ENCODE measurements around the gene NTHL1.
"Not testable (repeated sequence)": the region's sequence is repeated elsewhere in the genome, so short reads cannot be mapped to it uniquely, and the experiment has no call there.

The NTHL1 gene

DNA sequence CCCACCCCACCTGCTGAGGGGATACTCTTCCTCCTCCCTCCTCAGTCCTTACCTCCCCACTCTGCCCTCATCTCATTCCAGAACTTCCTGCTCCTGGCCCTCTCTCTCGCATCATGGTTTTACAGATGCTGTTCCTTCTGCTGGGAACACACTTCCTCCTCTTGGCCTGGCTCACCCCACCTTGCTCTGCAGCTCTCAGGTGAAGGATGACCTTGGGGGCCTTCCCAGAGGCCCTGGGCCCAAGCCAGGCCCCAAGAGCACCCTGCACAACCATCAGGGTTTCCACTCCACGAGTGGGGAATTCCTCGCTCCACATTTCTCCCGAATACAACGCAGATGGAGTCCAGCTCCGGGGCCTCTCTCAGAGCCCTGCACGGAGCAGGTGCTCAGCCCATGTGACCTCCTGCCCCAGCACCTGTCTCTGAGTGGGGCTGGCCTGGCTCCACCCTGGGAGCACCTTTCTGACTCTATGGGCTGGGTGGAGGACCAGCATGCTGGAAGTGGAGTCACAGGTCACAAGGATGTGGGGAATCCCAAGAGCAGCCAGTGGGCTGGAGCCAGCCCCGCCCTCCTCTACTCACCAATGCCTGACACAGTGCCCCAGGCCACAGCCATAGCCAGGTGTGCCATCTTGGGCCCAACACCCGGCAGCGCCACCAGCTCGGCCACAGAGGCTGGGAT is 4.5 kb downstream of the NTHL1 start:
- DNase-seq = no peak

DNA sequence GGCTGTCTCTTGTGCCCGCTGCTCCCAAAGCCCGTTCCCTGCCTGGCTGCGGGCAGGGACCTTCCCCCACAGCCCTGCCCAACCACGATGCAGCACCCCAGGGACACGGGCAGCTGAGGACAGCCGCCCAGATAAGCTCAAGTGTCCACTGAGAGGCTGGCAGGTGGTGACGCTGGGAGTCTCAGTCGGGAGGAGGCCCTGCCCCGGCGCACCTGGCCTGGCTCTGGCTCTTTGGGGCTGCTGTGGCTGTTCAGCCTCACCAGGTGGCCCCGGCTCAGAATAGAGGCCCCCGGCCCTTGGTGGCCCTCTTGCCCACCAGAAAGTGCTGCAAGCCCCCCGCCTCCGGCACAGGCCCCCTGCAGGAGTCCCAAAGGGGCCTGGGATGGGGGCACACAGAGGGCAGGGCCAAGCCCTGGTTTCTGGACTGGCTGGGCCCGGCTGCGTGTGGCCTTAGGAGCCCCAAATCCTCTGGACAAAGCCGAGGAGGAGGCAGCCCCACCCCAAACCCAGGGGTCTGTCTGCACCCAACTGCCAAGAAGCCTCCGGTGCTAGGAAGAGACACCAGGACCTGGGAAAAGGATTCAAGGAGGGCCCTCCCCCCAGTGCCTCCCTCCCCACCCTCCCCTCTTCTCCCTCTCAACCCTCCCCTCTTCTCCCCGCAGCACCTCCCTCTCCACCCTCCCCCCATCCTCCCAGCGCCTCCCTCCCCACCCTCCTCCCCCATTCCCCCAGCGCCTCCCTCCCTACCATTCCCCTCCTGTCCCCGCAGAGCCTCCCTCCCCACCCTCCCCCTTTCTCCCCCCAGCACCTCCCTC is 5.3 kb downstream of the NTHL1 start:
- DNase-seq = no peak

DNA sequence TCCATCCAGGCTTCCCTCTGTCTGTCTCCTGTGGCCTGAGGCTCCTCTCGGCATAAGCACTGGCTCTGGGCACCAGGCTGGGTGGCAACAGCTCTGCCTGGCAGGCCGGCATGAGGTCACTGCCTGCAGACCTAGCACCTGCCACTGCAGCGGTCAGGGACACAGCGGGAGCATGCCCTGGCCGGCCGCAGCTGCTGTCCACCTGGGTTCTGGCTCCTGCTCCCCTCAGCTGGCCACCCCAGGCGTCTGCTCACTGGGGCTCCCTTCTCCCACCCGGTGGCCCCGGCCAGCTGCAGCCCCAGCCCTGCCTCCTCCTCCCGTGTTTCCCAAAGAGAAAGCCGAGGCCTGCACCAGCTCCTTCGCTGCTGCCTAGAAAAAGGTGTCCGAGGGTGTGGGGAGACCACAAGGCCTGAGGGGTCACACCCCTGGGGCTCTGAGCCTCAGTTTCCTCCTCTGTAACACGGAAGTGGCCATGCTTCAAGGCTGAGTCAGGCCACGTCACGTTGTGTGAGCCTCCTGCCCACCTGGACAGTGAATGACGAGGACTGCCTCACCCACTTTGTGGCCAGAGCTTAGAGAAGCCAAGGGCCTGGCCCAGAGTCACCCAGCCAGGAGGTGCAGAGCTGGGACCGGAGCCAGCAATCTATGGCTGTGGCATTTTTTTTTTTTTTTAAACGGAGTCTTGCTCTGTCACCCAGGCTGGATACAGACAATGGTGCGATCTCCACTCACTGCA is 6.7 kb downstream of the NTHL1 start:
- DNase-seq = peak in 5 of 56 donors; percentile 17 to 56 (median 23)

DNA sequence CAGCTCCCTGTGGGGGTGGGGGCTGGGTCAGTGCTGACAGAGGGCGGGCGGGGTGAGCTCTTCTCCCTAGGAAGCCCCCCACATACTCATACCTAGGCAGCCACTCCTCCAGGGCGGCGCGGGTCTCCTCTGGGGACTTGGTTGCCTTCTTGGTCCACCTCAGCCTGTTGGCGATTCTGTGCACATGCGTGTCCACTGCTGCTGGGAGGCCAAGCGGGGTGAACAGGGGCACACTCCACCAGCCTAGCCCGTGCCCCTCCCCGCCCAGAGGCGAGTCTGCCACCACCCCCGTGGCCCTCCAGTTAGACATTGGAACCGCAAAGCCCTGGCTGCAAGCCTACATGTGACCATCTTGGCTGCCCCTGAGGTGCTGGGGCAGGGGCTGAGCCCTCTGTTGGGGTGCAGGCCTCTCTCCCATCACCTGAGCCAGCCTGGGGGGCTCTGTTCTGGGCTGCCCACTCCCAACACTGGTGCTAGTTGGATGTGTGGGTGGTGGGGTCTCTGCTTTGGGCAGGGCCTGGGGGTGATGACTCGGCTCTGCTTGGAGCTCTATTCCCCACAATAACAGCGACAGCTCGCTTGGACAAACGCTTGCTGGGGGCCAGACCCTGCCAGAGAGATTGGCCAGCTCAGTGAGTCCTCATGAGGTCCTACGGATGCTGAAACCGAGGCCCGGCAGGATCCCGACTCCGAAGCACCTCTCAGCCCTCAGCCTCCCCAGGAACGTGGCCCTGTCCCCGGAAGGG is 7.4 kb downstream of the NTHL1 start:
- no peak for DNase-seq

DNA sequence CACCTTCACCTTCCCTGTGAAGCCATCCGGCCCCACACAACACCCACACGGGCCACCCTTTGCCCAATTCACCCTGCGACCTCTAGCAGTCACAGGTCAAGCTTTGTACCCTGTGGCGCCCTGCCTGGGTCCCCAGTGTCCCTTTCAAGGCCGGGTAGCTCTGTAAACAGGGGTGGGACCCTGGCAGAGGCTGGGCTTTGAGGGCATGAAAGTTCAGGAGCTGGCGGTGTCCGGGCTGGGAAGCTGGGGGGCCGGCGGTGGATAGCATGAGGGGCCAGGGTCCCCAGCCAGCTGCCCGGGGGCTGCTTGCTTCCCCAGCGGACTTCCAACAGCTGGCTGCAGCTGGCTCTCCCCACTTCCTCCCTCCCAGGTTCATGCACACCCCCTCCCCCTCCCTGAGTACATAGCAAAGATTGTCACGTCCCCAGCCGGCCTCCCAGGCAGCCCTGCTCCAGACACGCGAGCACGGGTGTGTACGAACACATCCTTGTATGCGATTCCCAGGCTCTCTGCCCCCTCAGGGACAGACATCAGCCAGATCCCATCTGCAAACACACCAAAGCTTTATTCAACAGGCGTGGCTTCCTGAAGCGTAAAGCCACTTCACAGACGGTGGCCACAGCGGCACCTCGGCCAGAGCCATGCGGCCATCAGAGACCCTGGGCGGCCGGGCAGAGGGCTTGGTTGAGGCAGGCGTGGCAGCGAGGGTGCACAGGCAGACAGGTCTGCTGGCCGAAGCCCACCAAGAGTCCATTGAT is 8.2 kb downstream of the NTHL1 start:
- no peak for DNase-seq

DNA sequence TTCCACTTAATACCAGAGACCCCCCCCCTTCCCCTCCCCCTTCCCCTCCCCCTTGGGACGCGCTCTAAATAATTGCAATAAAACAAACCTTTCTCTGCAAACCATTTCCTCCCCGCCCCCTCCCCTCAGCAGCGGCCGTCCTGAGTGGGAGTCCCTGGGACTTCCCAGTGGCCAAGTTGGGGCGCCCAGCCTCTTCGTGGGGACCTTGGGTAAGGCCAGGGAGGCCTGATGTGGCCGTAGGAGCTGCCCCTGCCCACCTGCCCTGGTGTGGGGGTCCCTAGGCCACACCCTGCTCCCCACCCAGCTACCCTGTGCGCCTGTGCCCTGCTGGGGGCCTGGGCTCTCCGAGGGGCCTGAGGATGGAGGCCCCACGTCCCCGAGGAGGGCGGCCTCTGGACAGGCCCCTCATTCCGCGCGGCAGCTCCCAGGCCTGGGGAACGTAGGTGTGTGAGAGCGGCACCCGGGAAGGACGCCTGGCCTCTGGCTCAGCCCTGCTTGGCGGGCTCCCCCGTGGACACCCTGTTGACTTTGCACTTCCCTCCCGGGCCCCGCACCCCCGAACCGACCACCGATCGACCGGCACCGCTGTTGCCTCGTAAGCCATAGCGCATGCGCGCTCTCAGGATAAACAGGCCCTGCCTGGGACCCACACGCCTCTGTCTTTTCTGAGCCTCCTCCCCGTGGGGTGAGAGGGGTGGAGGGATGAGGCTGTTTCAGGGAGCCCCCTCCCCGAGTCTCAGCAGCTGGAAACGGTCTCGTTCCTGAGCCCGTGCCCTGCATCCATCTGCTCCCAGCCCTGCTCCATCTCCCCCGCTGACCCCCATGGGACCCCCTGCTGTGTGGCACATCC is 9.0 kb downstream of the NTHL1 start:
- DNase-seq = no peak

DNA sequence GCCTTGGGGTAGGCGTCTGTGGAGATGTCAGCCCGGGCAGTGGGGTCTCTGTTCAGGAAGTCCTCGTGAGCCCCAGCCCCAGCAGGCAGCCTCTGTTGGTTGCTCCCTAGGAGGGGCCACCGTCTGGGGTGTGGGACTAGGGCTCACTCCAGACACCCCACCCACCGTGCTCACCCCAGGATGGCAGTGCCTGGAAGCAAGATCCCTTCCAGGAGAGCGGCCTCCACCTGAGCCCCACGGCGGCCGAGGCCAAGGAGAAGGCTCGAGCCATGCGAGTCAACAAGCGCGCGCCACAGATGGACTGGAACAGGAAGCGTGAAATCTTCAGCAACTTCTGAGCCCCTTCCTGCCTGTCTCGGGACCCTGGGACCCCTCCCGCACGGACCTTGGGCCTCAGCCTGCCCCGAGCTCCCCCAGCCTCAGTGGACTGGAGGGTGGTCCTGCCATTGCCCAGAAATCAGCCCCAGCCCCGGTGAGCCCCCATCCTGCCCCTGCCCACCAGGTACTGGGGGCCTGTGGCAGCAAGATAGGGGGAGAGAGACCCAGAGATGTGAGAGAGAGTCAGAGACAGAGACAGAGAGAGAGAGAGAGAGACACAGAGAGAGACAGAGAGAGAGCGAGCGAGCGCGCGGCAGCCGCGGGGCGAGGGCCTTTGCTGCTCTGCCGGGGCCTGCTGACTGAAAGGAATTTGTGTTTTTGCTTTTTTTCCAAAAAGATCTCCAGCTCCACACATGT is 9.8 kb downstream of the NTHL1 start:
- no peak for DNase-seq

DNA sequence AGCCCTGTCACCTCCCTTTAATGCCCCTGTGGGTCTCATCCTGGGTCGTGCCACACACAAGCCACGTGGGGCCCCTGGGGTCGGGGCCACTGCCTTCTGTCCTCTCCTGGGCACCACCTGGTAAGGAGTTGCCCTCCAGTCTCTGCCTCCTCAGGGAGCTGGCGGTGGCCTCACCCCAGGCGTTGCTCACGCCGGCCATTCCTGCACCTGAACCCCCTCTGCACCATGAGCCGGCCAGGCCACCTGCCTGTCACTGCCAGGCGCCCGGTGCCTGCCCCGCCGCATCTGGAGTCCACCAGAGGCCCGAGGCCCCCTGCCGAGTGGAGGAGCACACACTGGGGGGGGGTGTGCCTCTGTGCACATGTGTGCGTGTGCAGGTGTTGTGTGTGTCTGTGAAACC is 10.5 kb downstream of the NTHL1 start:
- DNase-seq = no peak

DNA sequence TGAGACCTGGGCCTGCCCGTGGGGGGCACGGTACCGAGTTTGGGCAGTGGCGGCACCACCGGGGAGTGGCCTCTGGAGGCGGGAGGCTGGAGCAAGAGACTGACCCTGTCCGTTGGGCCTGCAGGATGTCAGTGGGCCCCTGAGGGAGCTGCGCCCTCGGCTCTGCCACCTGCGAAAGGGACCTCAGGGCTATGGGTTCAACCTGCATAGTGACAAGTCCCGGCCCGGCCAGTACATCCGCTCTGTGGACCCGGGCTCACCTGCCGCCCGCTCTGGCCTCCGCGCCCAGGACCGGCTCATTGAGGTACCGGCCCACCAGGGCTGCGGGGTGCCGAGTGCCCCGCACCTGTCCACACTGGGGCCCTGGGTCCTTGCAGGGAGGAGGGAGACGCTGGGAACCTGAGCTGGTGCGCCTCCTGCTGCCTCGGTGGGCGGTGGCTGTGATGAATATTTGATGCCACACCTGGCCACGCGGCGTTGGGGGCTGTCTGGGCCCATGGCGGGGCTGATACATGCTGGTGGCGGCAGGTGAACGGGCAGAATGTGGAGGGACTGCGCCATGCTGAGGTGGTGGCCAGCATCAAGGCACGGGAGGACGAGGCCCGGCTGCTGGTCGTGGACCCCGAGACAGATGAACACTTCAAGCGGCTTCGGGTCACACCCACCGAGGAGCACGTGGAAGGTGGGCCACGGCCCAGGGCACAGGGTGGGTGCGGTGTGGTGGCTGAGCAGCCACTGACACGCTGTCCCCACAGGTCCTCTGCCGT is 11.3 kb downstream of the NTHL1 start:
- DNase-seq = no peak

DNA sequence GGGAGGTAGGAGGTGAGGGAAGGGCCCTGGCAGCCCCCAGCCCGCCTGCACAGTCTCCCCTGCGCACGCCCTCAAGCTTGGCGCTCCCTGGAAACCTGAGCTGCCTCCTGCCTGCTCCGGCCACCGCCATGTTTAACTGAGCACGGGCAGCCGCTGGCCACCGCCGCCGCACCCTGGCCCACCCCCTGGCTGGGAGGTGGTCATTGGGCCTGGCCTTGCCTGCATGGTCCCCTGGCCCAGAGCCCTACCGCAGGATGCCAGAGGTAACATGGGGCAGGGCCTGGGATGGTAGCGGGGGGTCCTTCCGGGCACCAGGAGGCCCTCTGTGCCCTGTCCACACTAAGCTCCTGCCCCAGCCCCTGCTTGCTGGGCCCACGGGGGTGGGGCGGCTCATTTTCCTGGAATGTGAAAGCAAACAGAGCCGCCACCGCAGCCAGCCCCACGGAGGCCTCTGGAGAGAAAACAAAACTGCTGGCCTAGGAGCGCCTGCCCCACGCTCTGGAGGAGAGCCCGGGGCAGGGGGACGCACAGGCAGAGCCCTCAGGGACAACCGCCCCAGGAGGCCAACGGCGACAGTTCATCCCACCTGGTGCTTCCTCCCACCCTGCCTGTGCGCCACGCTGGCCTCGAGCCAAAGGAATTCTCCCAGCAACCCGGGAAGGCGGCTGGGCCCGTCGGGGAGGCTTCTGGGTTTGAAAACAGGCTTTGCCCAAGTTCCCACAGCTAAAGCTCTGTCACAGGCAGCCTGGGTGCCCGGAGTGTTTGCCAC is 12.0 kb downstream of the NTHL1 start:
- peak in 4 of 56 donors; percentile 13 to 36 (median 24) for DNase-seq

DNA sequence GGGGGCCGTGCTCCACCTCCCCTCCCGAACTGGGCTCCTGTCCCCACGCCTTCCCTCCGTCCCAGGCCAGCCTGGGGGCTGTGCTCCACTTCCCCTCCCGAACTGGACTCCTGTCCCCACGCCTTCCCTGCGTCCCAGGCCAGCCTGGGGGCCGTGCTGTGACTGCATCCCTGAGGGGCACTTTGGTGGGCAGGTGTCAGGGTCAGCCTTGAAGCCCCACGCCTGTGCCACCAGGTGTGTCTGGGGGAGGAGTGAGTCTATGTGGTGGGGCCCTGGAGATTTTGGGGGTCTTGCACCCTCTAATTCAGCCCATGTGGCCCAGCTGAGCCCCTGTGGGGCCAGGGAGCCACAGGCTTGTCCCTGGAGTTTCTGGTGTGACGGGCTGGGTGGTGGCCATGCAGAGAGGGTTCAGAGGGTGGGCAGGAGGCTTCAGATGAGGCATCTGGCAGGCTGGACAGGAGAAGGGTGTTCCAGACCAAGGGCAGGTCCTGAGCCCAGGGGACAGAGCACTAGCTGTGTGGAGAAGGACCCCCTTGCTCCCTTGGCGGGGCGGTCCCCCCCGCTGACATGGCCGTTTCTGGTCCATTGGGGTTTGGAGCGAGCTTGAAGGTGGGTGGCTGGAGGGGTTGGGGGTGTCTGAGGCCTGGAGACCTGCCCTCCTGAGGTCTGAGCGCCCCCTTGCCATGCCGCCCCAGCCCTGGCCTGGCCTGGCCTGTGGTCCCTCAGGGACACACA is 12.8 kb downstream of the NTHL1 start:
- no peak for DNase-seq

DNA sequence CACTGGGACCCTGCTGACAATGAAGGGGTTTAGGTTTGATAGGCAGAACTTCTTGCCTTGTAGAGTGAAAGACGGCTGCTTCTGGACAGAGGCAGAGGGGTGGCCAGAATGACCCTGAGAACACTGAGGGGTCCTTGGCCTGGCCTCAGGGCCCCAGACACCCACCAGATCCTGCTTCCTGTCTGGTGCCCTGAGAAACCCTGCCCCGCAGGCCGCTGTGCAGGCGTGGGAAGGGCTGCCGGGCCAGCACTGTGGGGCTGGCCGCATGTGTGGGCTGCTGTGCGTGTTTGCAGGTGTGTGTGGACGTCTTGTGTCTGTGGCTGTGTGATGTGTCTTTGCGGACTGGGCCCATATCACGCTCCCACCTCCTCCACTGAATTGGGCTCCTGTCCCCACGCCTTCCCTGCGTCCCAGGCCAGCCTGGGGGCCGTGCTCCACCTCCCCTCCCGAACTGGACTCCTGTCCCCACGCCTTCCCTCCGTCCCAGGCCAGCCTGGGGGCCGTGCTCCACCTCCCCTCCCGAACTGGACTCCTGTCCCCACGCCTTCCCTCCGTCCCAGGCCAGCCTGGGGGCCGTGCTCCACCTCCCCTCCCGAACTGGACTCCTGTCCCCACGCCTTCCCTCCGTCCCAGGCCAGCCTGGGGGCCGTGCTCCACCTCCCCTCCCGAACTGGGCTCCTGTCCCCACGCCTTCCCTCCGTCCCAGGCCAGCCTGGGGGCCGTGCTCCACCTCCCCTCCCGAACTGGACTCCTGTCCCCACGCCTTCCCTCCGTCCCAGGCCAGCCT is 13.5 kb downstream of the NTHL1 start:
- DNase-seq = not testable (repeated sequence)

DNA sequence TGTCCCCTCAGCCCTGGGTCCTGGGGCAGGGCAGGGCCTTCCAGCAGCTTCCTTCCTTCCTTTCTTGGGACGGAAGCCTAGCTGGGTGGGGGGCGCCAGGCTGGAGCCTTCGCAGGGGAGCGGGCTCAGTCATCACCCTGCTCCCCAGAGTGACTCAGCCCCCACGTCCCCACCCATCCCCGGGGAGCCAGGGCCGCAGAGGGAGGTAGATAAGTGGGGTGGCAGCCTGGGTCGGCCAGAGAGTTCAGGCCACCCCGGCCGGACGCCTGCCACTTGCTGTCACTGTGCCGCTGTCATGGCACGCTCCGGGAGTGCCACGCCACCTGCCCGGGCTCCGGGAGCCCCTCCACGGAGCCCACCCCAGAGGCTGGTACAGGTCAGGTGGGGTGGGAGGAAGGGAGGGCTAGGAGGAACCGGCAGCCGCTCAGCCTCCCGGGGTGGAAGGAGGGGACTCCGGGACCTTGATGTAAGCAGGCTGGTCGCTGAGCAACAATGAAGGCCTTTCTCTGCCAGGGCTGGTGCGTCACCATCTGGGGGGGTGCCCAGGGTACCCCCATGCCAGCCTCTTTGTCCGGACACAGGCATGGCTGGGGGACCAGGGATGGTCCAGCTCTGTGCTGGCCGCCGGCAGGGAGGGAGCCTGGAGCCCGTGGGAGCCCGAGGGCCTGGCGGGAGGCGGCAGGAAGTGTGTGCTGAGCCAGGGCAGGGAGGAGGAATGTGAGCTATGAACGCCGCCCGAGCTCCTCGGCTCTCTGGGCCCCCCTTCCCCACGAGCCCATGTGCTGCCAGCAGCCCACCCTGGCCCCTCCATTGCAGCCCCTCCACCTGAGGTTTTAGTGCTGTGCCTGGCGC is 14.4 kb downstream of the NTHL1 start:
- DNase-seq = peak; percentile 37 to 97 (median 89)

DNA sequence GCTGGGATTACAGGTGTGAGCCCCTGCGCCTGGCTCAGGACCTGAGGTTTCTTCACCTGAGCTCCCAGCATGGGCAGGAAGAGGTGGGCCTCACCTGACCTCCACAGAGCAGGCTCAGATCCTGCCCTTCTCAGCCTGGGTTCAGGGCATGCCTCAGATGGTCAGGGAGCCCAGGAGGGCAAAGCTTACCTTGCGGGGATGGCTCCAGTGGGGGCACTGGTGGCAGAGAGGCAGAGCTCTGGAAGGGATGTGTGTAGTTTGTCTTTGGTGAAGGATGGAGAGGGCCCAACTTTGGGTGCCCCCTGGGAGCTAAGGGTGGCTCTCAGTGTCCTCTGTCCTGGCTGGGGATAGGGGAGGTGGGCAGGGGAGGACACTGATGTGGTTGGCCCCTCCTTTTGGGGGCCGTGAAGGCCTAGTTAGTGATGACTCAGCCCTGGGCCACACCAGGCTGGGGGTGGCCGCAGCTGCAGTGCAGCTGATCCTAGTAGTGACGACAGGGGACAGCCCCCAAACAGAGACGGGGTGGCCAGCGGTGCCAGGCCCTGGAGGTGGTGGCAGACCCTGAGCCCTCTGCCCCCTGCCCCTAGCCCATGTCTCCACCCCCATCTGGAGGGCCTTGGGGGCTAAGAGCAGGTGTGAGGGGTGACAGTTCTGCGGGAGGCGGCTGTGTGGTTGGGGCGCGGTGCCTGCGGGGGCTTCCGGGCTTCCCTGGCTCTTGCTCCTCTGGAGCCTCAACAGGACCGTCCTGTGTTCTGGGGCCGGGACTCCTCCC is 15.2 kb downstream of the NTHL1 start:
- DNase-seq = peak in 34 of 56 donors; percentile 14 to 76 (median 55)

Data from amygdala (tissue), 56 donors.